ENCODE measurements around the gene NFIC. TPM values are rescaled to one million over a fixed set of nuclear protein-coding genes. Genes with fewer than 3 reads are reported as not detected.

NFIC gene
- polyA plus RNA-seq, 4 donors: 4.5 to 37.9 (median 8.2) TPM

GRCh38 chr19:3462991-3463713 is 96.8 kb downstream of the NFIC start:
- Histone ChIP-seq H3K36me3 (ENCODE audit: control insufficient read depth in 3 of 3, insufficient read depth in 2 of 3, low read depth in 1 of 3, low read length in 3 of 3) (peaks cover 0 to 16% (median 8%) of the 10 kb centered on the region in 3 donors), H3K4me1 (ENCODE audit: control insufficient read depth in 3 of 3, insufficient read depth in 2 of 3, low read depth in 1 of 3, low read length in 2 of 3) (peaks cover 0 to 24% (median 0%) of the 10 kb centered on the region in 3 donors), H3K27ac (ENCODE audit: low read depth in 1 of 3, low read length in 2 of 3) (no peak overlapping the region), H3K4me3 (ENCODE audit: low read depth in 1 of 3, low read length in 3 of 3) (no peak overlapping the region), H3K9me3 (ENCODE audit: control insufficient read depth in 2 of 2, insufficient read depth in 1 of 2, low read depth in 1 of 2, low read length in 1 of 2) (peaks cover 0 to 28% of the 10 kb centered on the region in 2 donors), H3K27me3 (ENCODE audit: control insufficient read depth in 3 of 3, insufficient read depth in 3 of 3, low read length in 3 of 3) (peaks cover 0 to 30% (median 0%) of the 10 kb centered on the region in 3 donors)
- no peak for FAIRE-seq
- no peak for DNase-seq
- 81 to 90% (median 87%) methylated on average over 29 to 58 of the region's 58 CpGs for WGBS, 3 donors

DNA sequence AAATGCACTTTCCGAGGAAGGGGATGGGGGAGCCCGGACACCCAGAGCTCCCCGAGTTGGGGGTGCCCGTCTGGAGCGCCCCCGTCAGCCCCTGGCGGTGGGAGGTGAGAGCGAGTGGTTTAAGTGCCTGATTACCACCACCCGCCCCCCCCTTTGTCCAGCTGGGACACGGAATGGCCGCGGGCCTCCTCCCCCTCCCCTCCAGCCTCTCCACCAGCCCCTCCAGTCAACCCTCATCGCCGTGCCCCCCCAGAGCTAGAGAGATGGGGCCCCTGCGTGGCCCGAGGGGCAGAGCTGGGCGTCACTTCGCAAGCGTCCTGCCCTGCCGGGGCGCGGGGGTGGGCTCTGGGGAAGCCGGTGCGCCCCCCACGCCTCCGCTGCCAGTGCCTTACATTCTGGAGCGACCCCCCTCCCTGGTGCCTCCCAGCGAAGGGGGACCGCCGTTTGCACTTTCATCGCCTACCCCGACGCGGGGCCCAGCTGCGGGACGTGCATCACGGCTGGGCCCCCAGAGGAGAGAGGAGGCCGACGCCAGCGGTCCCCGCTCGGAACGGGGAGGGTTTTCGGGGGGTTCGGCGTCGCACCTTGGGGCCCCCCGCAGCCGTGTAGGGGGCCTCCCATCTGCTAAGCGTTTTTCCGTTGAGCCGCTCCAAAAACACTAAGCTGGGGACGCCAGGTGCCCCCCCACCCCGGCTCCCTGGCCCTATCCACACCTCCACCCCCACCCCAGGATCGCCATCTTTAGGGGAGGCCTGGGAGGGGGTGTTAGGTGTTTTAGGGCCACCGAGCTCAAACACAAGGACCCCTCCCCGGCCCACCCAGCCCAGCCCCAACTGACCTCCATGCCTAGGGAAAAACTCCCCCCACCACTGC is 97.6 kb downstream of the NFIC start:
- peaks cover 0 to 32% of the 10 kb centered on the region in 2 donors for H3K9me3 ChIP-seq (ENCODE audit: control insufficient read depth in 2 of 2, insufficient read depth in 1 of 2, low read depth in 1 of 2, low read length in 1 of 2)
- FAIRE-seq (no peak), DNase-seq (peak in 1 of 2 donors; percentile 21)
- 81 to 93% (median 90%) methylated on average over 44 to 57 of the region's 57 CpGs for WGBS, 3 donors
- no peak overlapping the region for H3K27ac ChIP-seq (ENCODE audit: low read depth in 1 of 3, low read length in 2 of 3)
- no peak overlapping the region for H3K4me3 ChIP-seq (ENCODE audit: low read depth in 1 of 3, low read length in 3 of 3)
- H3K27me3 ChIP-seq (ENCODE audit: control insufficient read depth in 3 of 3, insufficient read depth in 3 of 3, low read length in 3 of 3): peaks cover 0 to 30% (median 0%) of the 10 kb centered on the region in 3 donors
- H3K4me1 ChIP-seq (ENCODE audit: control insufficient read depth in 3 of 3, insufficient read depth in 2 of 3, low read depth in 1 of 3, low read length in 2 of 3): peaks cover 0 to 17% (median 0%) of the 10 kb centered on the region in 3 donors
- H3K36me3 ChIP-seq (ENCODE audit: control insufficient read depth in 3 of 3, insufficient read depth in 2 of 3, low read depth in 1 of 3, low read length in 3 of 3): peaks cover 0 to 16% (median 8%) of the 10 kb centered on the region in 3 donors

DNA sequence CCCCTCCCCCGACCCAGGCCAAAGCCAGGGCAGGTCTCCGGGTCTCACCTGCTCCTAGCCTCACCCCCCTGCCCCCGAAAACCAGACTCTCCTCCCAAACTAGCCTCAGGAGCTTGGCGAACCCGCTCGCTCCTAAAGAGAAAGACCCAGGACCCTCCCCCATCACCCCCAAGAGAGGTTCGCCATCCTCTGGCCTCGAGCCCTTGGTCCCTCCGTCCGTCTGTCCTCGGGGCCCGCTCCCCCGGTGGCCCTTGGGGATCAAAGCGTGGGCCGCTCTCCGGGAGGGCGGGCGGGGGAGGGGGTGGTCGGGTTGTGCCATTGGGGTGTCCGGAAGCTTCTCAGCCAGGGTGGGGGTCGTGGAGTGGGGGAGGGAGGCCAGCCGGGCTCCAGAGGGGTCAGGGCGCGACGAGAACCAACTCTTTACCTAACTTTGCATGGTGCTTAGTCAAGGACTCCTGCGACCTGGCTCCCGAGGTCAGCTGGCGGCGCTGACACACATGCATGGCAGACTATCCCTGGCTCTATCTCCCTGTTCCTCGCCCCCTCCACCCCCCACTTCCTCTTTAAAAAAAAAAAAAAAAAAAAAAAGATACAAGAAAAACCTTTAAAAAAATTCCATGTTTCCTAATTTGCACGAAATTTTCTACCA is 98.3 kb downstream of the NFIC start:
- H3K27ac ChIP-seq (ENCODE audit: low read depth in 1 of 3, low read length in 2 of 3): no peak overlapping the region
- H3K36me3 ChIP-seq (ENCODE audit: control insufficient read depth in 3 of 3, insufficient read depth in 2 of 3, low read depth in 1 of 3, low read length in 3 of 3): peaks cover 0 to 20% (median 8%) of the 10 kb centered on the region in 3 donors
- no peak for DNase-seq
- peaks cover 0 to 10% (median 0%) of the 10 kb centered on the region in 3 donors for H3K4me1 ChIP-seq (ENCODE audit: control insufficient read depth in 3 of 3, insufficient read depth in 2 of 3, low read depth in 1 of 3, low read length in 2 of 3)
- no peak for FAIRE-seq
- 80 to 91% (median 87%) methylated on average over 25 to 31 of the region's 31 CpGs for WGBS, 3 donors
- peaks cover 0 to 30% (median 0%) of the 10 kb centered on the region in 3 donors for H3K27me3 ChIP-seq (ENCODE audit: control insufficient read depth in 3 of 3, insufficient read depth in 3 of 3, low read length in 3 of 3)
- no peak overlapping the region for H3K4me3 ChIP-seq (ENCODE audit: low read depth in 1 of 3, low read length in 3 of 3)
- H3K9me3 ChIP-seq (ENCODE audit: control insufficient read depth in 2 of 2, insufficient read depth in 1 of 2, low read depth in 1 of 2, low read length in 1 of 2): peaks cover 0 to 40% of the 10 kb centered on the region in 2 donors

GRCh38 chr19:3465552-3465951 is 99.2 kb downstream of the NFIC start:
- Histone ChIP-seq H3K27me3 (ENCODE audit: control insufficient read depth in 3 of 3, insufficient read depth in 3 of 3, low read length in 3 of 3) (peaks cover 0 to 30% (median 0%) of the 10 kb centered on the region in 3 donors), H3K4me3 (ENCODE audit: low read depth in 1 of 3, low read length in 3 of 3) (no peak overlapping the region), H3K36me3 (ENCODE audit: control insufficient read depth in 3 of 3, insufficient read depth in 2 of 3, low read depth in 1 of 3, low read length in 3 of 3) (peaks cover 0 to 13% (median 8%) of the 10 kb centered on the region in 3 donors), H3K27ac (ENCODE audit: low read depth in 1 of 3, low read length in 2 of 3) (no peak overlapping the region), H3K9me3 (ENCODE audit: control insufficient read depth in 2 of 2, insufficient read depth in 1 of 2, low read depth in 1 of 2, low read length in 1 of 2) (peaks cover 0 to 46% of the 10 kb centered on the region in 2 donors), H3K4me1 (ENCODE audit: control insufficient read depth in 3 of 3, insufficient read depth in 2 of 3, low read depth in 1 of 3, low read length in 2 of 3) (peaks cover 0 to 6% (median 0%) of the 10 kb centered on the region in 3 donors)
- WGBS, 3 donors: 79 to 88% (median 84%) methylated on average over 7 of the region's 7 CpGs
- DNase-seq (no peak), FAIRE-seq (no peak)

DNA sequence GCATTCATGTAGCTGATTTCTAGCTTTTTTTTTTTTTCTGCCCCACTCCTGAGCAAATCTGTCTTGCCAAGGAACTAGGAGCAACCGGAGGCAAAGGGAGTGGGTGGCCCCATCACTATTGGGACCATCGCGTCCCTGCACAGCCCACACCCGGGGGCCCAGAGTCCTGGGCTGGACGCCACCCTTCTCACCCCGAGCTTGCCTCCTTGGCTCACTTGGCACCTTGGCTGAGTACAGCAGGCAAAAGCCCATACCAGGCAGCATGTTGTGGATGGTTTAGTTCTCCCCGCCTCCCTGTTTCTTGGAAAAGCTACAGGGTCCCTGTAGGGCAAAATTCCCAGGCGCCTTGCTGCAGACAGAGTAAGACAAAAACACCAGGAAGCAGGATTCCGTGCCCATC is 100.3 kb downstream of the NFIC start:
- FAIRE-seq: no peak

GRCh38 chr19:3467437-3468198 is 101.2 kb downstream of the NFIC start:
- Histone ChIP-seq H3K27me3 (ENCODE audit: control insufficient read depth in 3 of 3, insufficient read depth in 3 of 3, low read length in 3 of 3) (peaks cover 0 to 29% (median 0%) of the 10 kb centered on the region in 3 donors), H3K9me3 (ENCODE audit: control insufficient read depth in 2 of 2, insufficient read depth in 1 of 2, low read depth in 1 of 2, low read length in 1 of 2) (peaks cover 0 to 46% of the 10 kb centered on the region in 2 donors), H3K36me3 (ENCODE audit: control insufficient read depth in 3 of 3, insufficient read depth in 2 of 3, low read depth in 1 of 3, low read length in 3 of 3) (peaks cover 0 to 18% (median 8%) of the 10 kb centered on the region in 3 donors), H3K4me3 (ENCODE audit: low read depth in 1 of 3, low read length in 3 of 3) (no peak overlapping the region), H3K4me1 (ENCODE audit: control insufficient read depth in 3 of 3, insufficient read depth in 2 of 3, low read depth in 1 of 3, low read length in 2 of 3) (peaks cover 0 to 14% (median 0%) of the 10 kb centered on the region in 3 donors), H3K27ac (ENCODE audit: low read depth in 1 of 3, low read length in 2 of 3) (no peak overlapping the region)
- WGBS, 3 donors: 89 to 96% (median 94%) methylated on average over 10 of the region's 10 CpGs
- DNase-seq (no peak), FAIRE-seq (no peak)

More for the DNA sequence above, 100.3 kb downstream of the NFIC start:
- Histone ChIP-seq H3K27me3 (ENCODE audit: control insufficient read depth in 3 of 3, insufficient read depth in 3 of 3, low read length in 3 of 3) (peaks cover 0 to 30% (median 0%) of the 10 kb centered on the region in 3 donors), H3K9me3 (ENCODE audit: control insufficient read depth in 2 of 2, insufficient read depth in 1 of 2, low read depth in 1 of 2, low read length in 1 of 2) (peaks cover 0 to 46% of the 10 kb centered on the region in 2 donors), H3K4me3 (ENCODE audit: low read depth in 1 of 3, low read length in 3 of 3) (no peak overlapping the region), H3K36me3 (ENCODE audit: control insufficient read depth in 3 of 3, insufficient read depth in 2 of 3, low read depth in 1 of 3, low read length in 3 of 3) (peaks cover 0 to 13% (median 8%) of the 10 kb centered on the region in 3 donors), H3K27ac (ENCODE audit: low read depth in 1 of 3, low read length in 2 of 3) (no peak overlapping the region), H3K4me1 (ENCODE audit: control insufficient read depth in 3 of 3, insufficient read depth in 2 of 3, low read depth in 1 of 3, low read length in 2 of 3) (peaks cover 0 to 6% (median 0%) of the 10 kb centered on the region in 3 donors)
- DNase-seq: no peak
- 76 to 93% (median 93%) methylated on average over 9 of the region's 9 CpGs for WGBS, 3 donors

GRCh38 chr19:3468211-3468610 is 101.8 kb downstream of the NFIC start:
- 83 to 100% (median 97%) methylated on average over 2 to 3 of the region's 3 CpGs for WGBS, 3 donors
- Histone ChIP-seq H3K27ac (ENCODE audit: low read depth in 1 of 3, low read length in 2 of 3) (no peak overlapping the region), H3K36me3 (ENCODE audit: control insufficient read depth in 3 of 3, insufficient read depth in 2 of 3, low read depth in 1 of 3, low read length in 3 of 3) (peaks cover 0 to 21% (median 3%) of the 10 kb centered on the region in 3 donors), H3K27me3 (ENCODE audit: control insufficient read depth in 3 of 3, insufficient read depth in 3 of 3, low read length in 3 of 3) (peaks cover 0 to 28% (median 0%) of the 10 kb centered on the region in 3 donors), H3K4me3 (ENCODE audit: low read depth in 1 of 3, low read length in 3 of 3) (no peak overlapping the region), H3K4me1 (ENCODE audit: control insufficient read depth in 3 of 3, insufficient read depth in 2 of 3, low read depth in 1 of 3, low read length in 2 of 3) (peaks cover 0 to 20% (median 0%) of the 10 kb centered on the region in 3 donors), H3K9me3 (ENCODE audit: control insufficient read depth in 2 of 2, insufficient read depth in 1 of 2, low read depth in 1 of 2, low read length in 1 of 2) (peaks cover 0 to 46% of the 10 kb centered on the region in 2 donors)
- DNase-seq: no peak
- no peak for FAIRE-seq
